H9 (cell line): ENCODE measurements around the gene EEF2K. TPM values are rescaled to one million over a fixed set of nuclear protein-coding genes. Genes with fewer than 3 reads are reported as not detected.
"Not testable (repeated sequence)": the region's sequence is repeated elsewhere in the genome, so short reads cannot be mapped to it uniquely, and the experiment has no call there.

Experiments used
- DNase-seq: peaks from one replicate; pipeline ENCODE4 v3.0.0-alpha.2; 2017
- H2AFZ ChIP-seq: one replicate; pipeline ENCODE4 v1.6.1; 2013; ENCODE audit warnings: mild to moderate bottlenecking, low read length, control low read depth, moderate library complexity
- H2AK5ac ChIP-seq: 2 replicates; pipeline ENCODE4 v1.6.1; 2013; ENCODE audit warnings: low read length, control low read depth, mixed read lengths; ENCODE audit not compliant: insufficient read length
- H2BK120ac ChIP-seq: one replicate; pipeline ENCODE4 v1.6.1; 2013; ENCODE audit warnings: low read depth, mild to moderate bottlenecking, low read length, control low read depth, inconsistent platforms; ENCODE audit not compliant: poor library complexity, severe bottlenecking
- H2BK12ac ChIP-seq: 2 replicates; pipeline ENCODE4 v1.6.1; 2013; ENCODE audit warnings: low read length, control low read depth, mixed read lengths, low read depth; ENCODE audit not compliant: insufficient read length
- H2BK15ac ChIP-seq: 2 replicates; pipeline ENCODE4 v1.6.1; 2013; ENCODE audit warnings: low read depth, low read length, control low read depth
- H2BK20ac ChIP-seq: one replicate; pipeline ENCODE4 v1.6.1; 2013; ENCODE audit warnings: low read depth, mild to moderate bottlenecking, low read length, control low read depth, inconsistent platforms; ENCODE audit not compliant: poor library complexity, severe bottlenecking
- H2BK5ac ChIP-seq: 2 replicates; pipeline ENCODE4 v1.6.1; 2013; ENCODE audit warnings: low read length, control low read depth, mixed read lengths; ENCODE audit not compliant: insufficient read length
- H3K14ac ChIP-seq: 2 replicates; pipeline ENCODE4 v1.6.1; 2013; ENCODE audit warnings: low read length, control low read depth; ENCODE audit not compliant: insufficient read depth
- H3K18ac ChIP-seq: 2 replicates; pipeline ENCODE4 v1.6.1; 2013; ENCODE audit warnings: low read depth, mild to moderate bottlenecking, mixed read lengths, low read length, control low read depth; ENCODE audit not compliant: insufficient read length
- H3K23ac ChIP-seq: 2 replicates; pipeline ENCODE4 v1.6.1; 2013; ENCODE audit warnings: low read length, control low read depth, mixed read lengths, low read depth; ENCODE audit not compliant: insufficient read length
- H3K23me2 ChIP-seq: 2 replicates; pipeline ENCODE4 v1.6.1; 2013; ENCODE audit warnings: low read depth, mild to moderate bottlenecking, mixed read lengths, low read length, control low read depth; ENCODE audit not compliant: insufficient read length, poor library complexity, severe bottlenecking
- H3K27ac ChIP-seq: 2 replicates; pipeline ENCODE4 v1.5.1; 2013; ENCODE audit warnings: low read length, control low read depth, mixed read lengths, low read depth; ENCODE audit not compliant: insufficient read length
- H3K27me3 ChIP-seq: 2 replicates; pipeline ENCODE4 v1.6.1; 2013; ENCODE audit warnings: low read length, control low read depth, inconsistent platforms; ENCODE audit not compliant: insufficient read depth
- H3K4ac ChIP-seq: 2 replicates; pipeline ENCODE4 v1.6.1; 2013; ENCODE audit warnings: low read depth, mild to moderate bottlenecking, control low read depth, inconsistent platforms, low read length, moderate library complexity
- H3K4me1 ChIP-seq: 2 replicates; pipeline ENCODE4 v1.6.1; 2013; ENCODE audit warnings: low read length, control low read depth, inconsistent platforms; ENCODE audit not compliant: insufficient read depth
- H3K4me2 ChIP-seq: 2 replicates; pipeline ENCODE4 v1.6.1; 2013; ENCODE audit warnings: low read length, control low read depth, mixed read lengths; ENCODE audit not compliant: insufficient read length, insufficient read depth
- H3K56ac ChIP-seq: 2 replicates; pipeline ENCODE4 v1.6.1; 2013; ENCODE audit warnings: low read depth, mild to moderate bottlenecking, mixed read lengths, low read length, control low read depth; ENCODE audit not compliant: insufficient read length
- H3K79me1 ChIP-seq: 2 replicates; pipeline ENCODE4 v1.6.1; 2013; ENCODE audit warnings: low read depth, mild to moderate bottlenecking, moderate library complexity, low read length, control low read depth, inconsistent platforms; ENCODE audit not compliant: insufficient read depth, poor library complexity, severe bottlenecking
- H3K79me2 ChIP-seq: 2 replicates; pipeline ENCODE4 v1.6.1; 2013; ENCODE audit warnings: low read length, control low read depth, inconsistent platforms; ENCODE audit not compliant: insufficient read depth
- H3K9ac ChIP-seq: 2 replicates; pipeline ENCODE4 v1.6.1; 2013; ENCODE audit warnings: low read length, control low read depth, mixed read lengths; ENCODE audit not compliant: insufficient read length; ENCODE audit errors: extremely low read depth
- H3K9me3 ChIP-seq: one replicate; pipeline ENCODE4 v1.6.1; 2013; ENCODE audit warnings: low read depth, low read length, inconsistent platforms; ENCODE audit not compliant: control insufficient read depth
- H3T11ph ChIP-seq: one replicate; pipeline ENCODE4 v1.6.1; 2013; ENCODE audit warnings: mild to moderate bottlenecking, low read length, control low read depth, inconsistent platforms
- H4K20me1 ChIP-seq: one replicate; pipeline ENCODE4 v1.6.1; 2013; ENCODE audit not compliant: control insufficient read depth, insufficient read length, insufficient read depth
- H4K5ac ChIP-seq: 2 replicates; pipeline ENCODE4 v1.6.1; 2013; ENCODE audit warnings: low read depth, mild to moderate bottlenecking, mixed read lengths, low read length, control low read depth; ENCODE audit not compliant: insufficient read length
- H4K8ac ChIP-seq: replicated peaks from 2 replicates; pipeline ENCODE4 v1.6.1; 2013; ENCODE audit warnings: low read length, control low read depth, mixed read lengths, low read depth; ENCODE audit not compliant: insufficient read length
- H4K91ac ChIP-seq: 2 replicates; pipeline ENCODE4 v1.6.1; 2013; ENCODE audit warnings: low read depth, mild to moderate bottlenecking, moderate library complexity, mixed read lengths, low read length, control low read depth; ENCODE audit not compliant: insufficient read length
- H3K27ac Mint-ChIP-seq, 3 experiments: 2 replicates in 2 of 3; 3 replicates in 1 of 3; pipeline ENCODE4 v1.8.0; 2020 to 2021; ENCODE audit warnings: mixed read lengths in 3 of 3, mild to moderate bottlenecking in 1 of 3, moderate library complexity in 1 of 3
- H3K27me3 Mint-ChIP-seq: 2 replicates; pipeline ENCODE4 v1.8.0; 2021; ENCODE audit warnings: low read depth, mild to moderate bottlenecking, moderate library complexity, mixed read lengths
- H3K36me3 Mint-ChIP-seq, 3 experiments: 2 replicates in 2 of 3; 3 replicates in 1 of 3; pipeline ENCODE4 v1.8.0; 2020 to 2021; ENCODE audit warnings: low read depth in 3 of 3, mixed read lengths in 3 of 3; ENCODE audit not compliant: insufficient read depth in 1 of 3
- H3K4me1 Mint-ChIP-seq, 2 experiments: 2 replicates each; pipeline ENCODE4 v1.8.0; 2020; ENCODE audit warnings: mixed read lengths in 2 of 2
- H3K4me3 Mint-ChIP-seq, 2 experiments: 2 replicates in 1 of 2; 3 replicates in 1 of 2; pipeline ENCODE4 v1.8.0; 2020 to 2021; ENCODE audit warnings: mild to moderate bottlenecking in 2 of 2, mixed read lengths in 2 of 2, moderate library complexity in 1 of 2
- H3K9me3 Mint-ChIP-seq, 2 experiments: 2 replicates in 1 of 2; 3 replicates in 1 of 2; pipeline ENCODE4 v1.8.0; 2020; ENCODE audit warnings: mild to moderate bottlenecking in 2 of 2, mixed read lengths in 2 of 2, moderate library complexity in 1 of 2
- WGBS: extraction: QIAGEN DNeasy Blood & Tissue Kit; methylation state at CpG from one replicate; pipeline ENCODE4 v1.1.7; 2013; ENCODE audit warnings: missing lambda C conversion rate, low lambda C conversion rate, mixed read lengths; ENCODE audit not compliant: insufficient read length; ENCODE audit errors: extremely low coverage; 5-methylcytosine and 5-hydroxymethylcytosine counted together
- total RNA-seq: library from RNA; stranded (reverse); gene quantifications from 2 replicates; pipeline ENCODE4 v1.2.1, GENCODE V29; 2021
- TF ChIP-seq, protein P1 (sequence below): fragments of 200-600 bp; sonication (generic); conservative IDR thresholded peaks from 3 replicates; pipeline ENCODE4 v1.8.0; 2021; ENCODE audit warnings: antibody characterized with exemption, mild to moderate bottlenecking

EEF2K gene
- total RNA-seq, 1 experiment from 2014 or later: 20.7 TPM

DNA sequence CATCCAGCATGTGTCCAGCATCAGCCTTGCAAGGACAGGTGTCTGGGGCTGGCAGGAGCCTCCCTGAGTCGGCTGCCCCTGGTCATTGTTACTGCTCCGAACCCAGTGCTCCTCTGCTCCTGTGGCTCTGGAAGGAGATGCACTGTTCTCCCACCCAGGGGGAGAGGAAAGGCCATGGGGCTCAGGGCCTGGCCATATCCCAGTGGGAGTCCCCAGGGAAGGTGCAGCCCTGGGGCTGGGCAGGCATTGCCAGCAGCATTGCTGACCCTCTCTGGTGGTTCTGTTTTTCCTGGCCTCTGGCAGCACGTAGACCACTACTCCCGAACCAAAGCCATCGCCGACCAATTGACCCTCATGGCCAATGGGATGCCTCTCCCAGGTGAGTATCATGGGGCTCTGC, 34.1 kb upstream of the EEF2K start:
- Histone ChIP-seq H3K9me3 (no peaks in the 10 kb centered on the region), H3K14ac (no peak overlapping the region), H3K23me2 (no peaks in the 10 kb centered on the region), H2BK120ac (no peak overlapping the region), H2BK5ac (no peak overlapping the region), H3K4me2 (no peak overlapping the region), H3K27me3 (no peaks in the 10 kb centered on the region), H3K79me1 (no peaks in the 10 kb centered on the region), H3K4me1 (no peaks in the 10 kb centered on the region), H4K8ac (no peak overlapping the region), H3T11ph (no peak overlapping the region), H3K9ac (no peak overlapping the region), H2BK20ac (no peak overlapping the region), H2BK12ac (no peak overlapping the region), H3K27ac (no peak overlapping the region), H4K20me1 (no peaks in the 10 kb centered on the region), H2AK5ac (no peak overlapping the region), H3K79me2 (no peaks in the 10 kb centered on the region), H2BK15ac (no peak overlapping the region), H2AFZ (no peak overlapping the region), H4K91ac (no peak overlapping the region), H3K23ac (no peak overlapping the region), H4K5ac (no peak overlapping the region), H3K56ac (no peak overlapping the region), H3K4ac (no peak overlapping the region), H3K18ac (no peak overlapping the region)
- no peak overlapping the region; a peak in 1 of 7 replicates for H3K27ac Mint-ChIP-seq
- H3K4me1 Mint-ChIP-seq: peaks cover 0 to 2% of the 10 kb centered on the region in 2 experiments; a peak in 2 of 4 replicates
- WGBS: no CpG with 5 or more reads among the region's 6 CpGs
- H3K36me3 Mint-ChIP-seq: no peaks in the 10 kb centered on the region; a peak in 1 of 7 replicates
- TF ChIP-seq, protein P1, sequence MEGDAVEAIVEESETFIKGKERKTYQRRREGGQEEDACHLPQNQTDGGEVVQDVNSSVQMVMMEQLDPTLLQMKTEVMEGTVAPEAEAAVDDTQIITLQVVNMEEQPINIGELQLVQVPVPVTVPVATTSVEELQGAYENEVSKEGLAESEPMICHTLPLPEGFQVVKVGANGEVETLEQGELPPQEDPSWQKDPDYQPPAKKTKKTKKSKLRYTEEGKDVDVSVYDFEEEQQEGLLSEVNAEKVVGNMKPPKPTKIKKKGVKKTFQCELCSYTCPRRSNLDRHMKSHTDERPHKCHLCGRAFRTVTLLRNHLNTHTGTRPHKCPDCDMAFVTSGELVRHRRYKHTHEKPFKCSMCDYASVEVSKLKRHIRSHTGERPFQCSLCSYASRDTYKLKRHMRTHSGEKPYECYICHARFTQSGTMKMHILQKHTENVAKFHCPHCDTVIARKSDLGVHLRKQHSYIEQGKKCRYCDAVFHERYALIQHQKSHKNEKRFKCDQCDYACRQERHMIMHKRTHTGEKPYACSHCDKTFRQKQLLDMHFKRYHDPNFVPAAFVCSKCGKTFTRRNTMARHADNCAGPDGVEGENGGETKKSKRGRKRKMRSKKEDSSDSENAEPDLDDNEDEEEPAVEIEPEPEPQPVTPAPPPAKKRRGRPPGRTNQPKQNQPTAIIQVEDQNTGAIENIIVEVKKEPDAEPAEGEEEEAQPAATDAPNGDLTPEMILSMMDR: no peak
- DNase-seq: no peak
- H3K9me3 Mint-ChIP-seq: no peaks in the 10 kb centered on the region; a peak in 1 of 5 replicates
- no peak overlapping the region for H3K4me3 Mint-ChIP-seq
- H3K27me3 Mint-ChIP-seq: no peaks in the 10 kb centered on the region

GRCh38 chr16:22172642-22173041, 33.4 kb upstream of the EEF2K start:
- not testable (repeated sequence) for H3K4me1 Mint-ChIP-seq, H3K27me3 Mint-ChIP-seq, H3K14ac ChIP-seq, H3K4me3 Mint-ChIP-seq, H3T11ph ChIP-seq, H2AFZ ChIP-seq, H2AK5ac ChIP-seq, H4K20me1 ChIP-seq, H3K9me3 Mint-ChIP-seq, H2BK12ac ChIP-seq, H3K4me1 ChIP-seq, H2BK20ac ChIP-seq, H3K36me3 Mint-ChIP-seq, H3K27ac ChIP-seq, H3K9me3 ChIP-seq, H3K18ac ChIP-seq, H3K56ac ChIP-seq, H3K27me3 ChIP-seq, H3K79me2 ChIP-seq, H2BK5ac ChIP-seq, H3K4ac ChIP-seq, H3K9ac ChIP-seq, H3K4me2 ChIP-seq, H2BK15ac ChIP-seq, H3K79me1 ChIP-seq, H4K91ac ChIP-seq, H4K8ac ChIP-seq, H3K23me2 ChIP-seq, DNase-seq, H3K27ac Mint-ChIP-seq, H3K23ac ChIP-seq, H4K5ac ChIP-seq, H2BK120ac ChIP-seq
- no CpG with 5 or more reads among the region's 1 CpG for WGBS
